Spleen (tissue), 11 donors: ENCODE results near the gene KIF1C. TPM values are rescaled to one million over a fixed set of nuclear protein-coding genes. Genes with fewer than 3 reads are reported as not detected.

ENCODE experiments used
- DNase-seq: peaks from one replicate; pipeline ENCODE4 v3.0.0-alpha.2; 2020
- H3K27ac ChIP-seq, 8 donors: fragments of 200-600 bp; sonication (generic) in 7 of 8; 1 replicate in 4 of 8; 2 replicates in 4 of 8; pipeline versions ENCODE4 v1.5.0 to v1.8.0; 2016 to 2021; ENCODE audit warnings: inconsistent platforms in 4 of 8, mild to moderate bottlenecking in 4 of 8, moderate library complexity in 1 of 8
- H3K27me3 ChIP-seq, 7 donors: fragments of 200-600 bp; sonication (generic) in 6 of 7; replicated peaks in 1 of 7; 1 replicate in 4 of 7; 2 replicates in 3 of 7; pipeline versions ENCODE4 v1.5.0 to v1.8.0; 2016 to 2021; ENCODE audit warnings: inconsistent platforms in 3 of 7, mild to moderate bottlenecking in 1 of 7
- H3K36me3 ChIP-seq, 6 donors: fragments of 200-600 bp; sonication (generic) in 5 of 6; 1 replicate in 4 of 6; 2 replicates in 2 of 6; pipeline versions ENCODE4 v1.5.0 to v1.8.0; 2016 to 2021; ENCODE audit warnings: inconsistent platforms in 2 of 6
- H3K4me1 ChIP-seq, 6 donors: fragments of 200-600 bp; sonication (generic) in 5 of 6; 1 replicate in 3 of 6; 2 replicates in 3 of 6; pipeline versions ENCODE4 v1.5.0 to v1.8.0; 2016 to 2021; ENCODE audit warnings: inconsistent platforms in 3 of 6
- H3K4me3 ChIP-seq, 8 donors: fragments of 200-600 bp; sonication (generic) in 7 of 8; 1 replicate in 4 of 8; 2 replicates in 4 of 8; pipeline versions ENCODE4 v1.5.0 to v1.8.0; 2016 to 2021; ENCODE audit warnings: inconsistent platforms in 4 of 8, mild to moderate bottlenecking in 4 of 8, moderate library complexity in 2 of 8
- H3K9me3 ChIP-seq, 8 donors: fragments of 200-600 bp; sonication (generic) in 7 of 8; 1 replicate in 4 of 8; 2 replicates in 4 of 8; pipeline versions ENCODE4 v1.5.0 to v1.8.0; 2016 to 2021; ENCODE audit warnings: inconsistent platforms in 4 of 8
- POLR2A ChIP-seq, 3 donors: fragments of 450-650 bp; IDR thresholded peaks; one replicate each; pipeline ENCODE4 v1.5.1; 2017; ENCODE audit warnings: antibody characterized with exemption in 3 of 3, mild to moderate bottlenecking in 1 of 3
- POLR2AphosphoS5 ChIP-seq, 3 donors: sonication (generic); formaldehyde crosslinking; IDR thresholded peaks; one replicate each; pipeline ENCODE4 v1.5.1; 2017; ENCODE audit warnings: antibody characterized with exemption in 3 of 3
- WGBS, 5 donors: extraction: QIAGEN DNeasy Blood & Tissue Kit in 3 of 5; methylation state at CpG; one replicate each; pipeline versions ENCODE4 v1.1.5 to v1.1.7; 2013 to 2018; 5-methylcytosine and 5-hydroxymethylcytosine counted together
- intact Hi-C: fragments of 100-400 bp; cut with DNase I; formaldehyde crosslinking; loops from one replicate; pipeline ENCODE4 v1.15.0; 2023; ENCODE audit warnings: low total_unique reads
- polyA plus RNA-seq, 3 donors: library from polyadenylated mRNA; stranded (reverse); fragments of 200-250 nt; gene quantifications; one replicate each; pipeline ENCODE4 v1.2.1, GENCODE V29; 2013
- total RNA-seq, 7 donors: library from RNA; depleted of rRNA in 3 of 7; stranded (reverse); fragments of >200 nt in 3 of 7; fragmentation: NEBNext Ultra II Directional in 4 of 7; extraction: Animal tissue kit (Norgen Biotek cat#: 25700) in 4 of 7; gene quantifications; one replicate each; pipeline versions ENCODE4 v1.1.0 to v1.2.1, GENCODE V29; 2016 to 2021
- TF ChIP-seq, protein P1 (sequence below), 11 experiments: fragments of 200-600 bp in 7 of 11; fragments of 450-650 bp in 4 of 11; sonication (generic) in 4 of 11; IDR thresholded peaks in 8 of 11; conservative IDR thresholded peaks in 3 of 11; 1 replicate in 7 of 11; 2 replicates in 4 of 11; pipeline versions ENCODE4 v1.4.0 to v1.8.0; 2016 to 2021; ENCODE audit warnings: antibody characterized with exemption in 11 of 11, inconsistent platforms in 4 of 11, mild to moderate bottlenecking in 1 of 11
- donor health status: healthy with polysubstance abuse.
- donor health status: DM: no; HTN: no; CAD: no; lungs with moderate emphysema.
- donor health status: DM: no; HTN: no; CAD: no.
- donor health status: Bipolar disorder and iron deficiency.
- donor health status: healthy.
- donor health status: DM: no; HTN: no; CAD: no.
- donor health status: DM: yes; HTN: yes; CAD: no.

The KIF1C gene
- total and polyA plus RNA-seq, 10 donors: 11.9 to 141 (median 64.8) TPM

DNA sequence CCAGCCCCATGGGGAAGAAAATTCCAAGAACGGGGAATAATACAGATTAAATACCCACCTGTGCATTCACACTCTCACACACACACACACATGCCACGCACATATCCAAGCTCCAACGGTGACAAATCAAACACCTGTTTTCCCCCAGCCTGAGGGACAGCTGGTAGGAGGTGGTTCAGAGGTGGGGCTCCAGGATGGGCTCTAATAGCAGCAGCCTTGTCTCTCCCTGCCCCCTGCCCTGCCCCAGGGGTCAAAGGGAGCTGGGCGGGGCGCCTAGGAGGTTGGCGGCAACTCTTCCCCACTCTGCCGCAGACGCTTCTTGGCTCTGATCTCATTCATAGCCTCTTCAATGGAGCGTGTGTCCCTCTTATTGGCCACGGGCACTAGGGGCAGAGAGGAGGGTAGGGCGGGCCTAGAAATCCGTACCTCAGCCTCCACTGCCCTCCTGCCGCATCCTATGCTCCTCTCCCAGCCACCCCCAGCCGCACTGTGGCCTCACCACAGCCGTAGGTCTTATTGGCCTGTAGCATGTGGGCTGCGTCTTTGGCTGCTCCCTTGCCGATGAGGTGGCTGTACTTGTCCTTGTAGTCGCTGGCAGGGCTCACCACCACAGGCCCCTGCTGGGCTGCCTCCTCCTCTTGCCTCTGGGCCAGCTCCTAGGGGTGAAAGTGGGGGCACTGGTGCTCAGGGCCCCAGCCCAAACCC, 38.3 kb upstream of the KIF1C start:
- Histone ChIP-seq H3K4me3 (no peak overlapping the region), H3K4me1 (peaks cover 0 to 6% (median 0%) of the 10 kb centered on the region in 6 donors), H3K27me3 (no peaks in the 10 kb centered on the region), H3K36me3 (peaks cover 6 to 59% (median 24%) of the 10 kb centered on the region in 6 donors), H3K27ac (no peak overlapping the region), H3K9me3 (no peaks in the 10 kb centered on the region)
- intact Hi-C loops: no loop called here
- TF ChIP-seq POLR2A (IDR thresholded peaks at IDR 0.05) (no peak), POLR2AphosphoS5 (IDR thresholded peaks at IDR 0.05) (peak in 1 of 3 donors; percentile 23)
- TF ChIP-seq, protein P1, sequence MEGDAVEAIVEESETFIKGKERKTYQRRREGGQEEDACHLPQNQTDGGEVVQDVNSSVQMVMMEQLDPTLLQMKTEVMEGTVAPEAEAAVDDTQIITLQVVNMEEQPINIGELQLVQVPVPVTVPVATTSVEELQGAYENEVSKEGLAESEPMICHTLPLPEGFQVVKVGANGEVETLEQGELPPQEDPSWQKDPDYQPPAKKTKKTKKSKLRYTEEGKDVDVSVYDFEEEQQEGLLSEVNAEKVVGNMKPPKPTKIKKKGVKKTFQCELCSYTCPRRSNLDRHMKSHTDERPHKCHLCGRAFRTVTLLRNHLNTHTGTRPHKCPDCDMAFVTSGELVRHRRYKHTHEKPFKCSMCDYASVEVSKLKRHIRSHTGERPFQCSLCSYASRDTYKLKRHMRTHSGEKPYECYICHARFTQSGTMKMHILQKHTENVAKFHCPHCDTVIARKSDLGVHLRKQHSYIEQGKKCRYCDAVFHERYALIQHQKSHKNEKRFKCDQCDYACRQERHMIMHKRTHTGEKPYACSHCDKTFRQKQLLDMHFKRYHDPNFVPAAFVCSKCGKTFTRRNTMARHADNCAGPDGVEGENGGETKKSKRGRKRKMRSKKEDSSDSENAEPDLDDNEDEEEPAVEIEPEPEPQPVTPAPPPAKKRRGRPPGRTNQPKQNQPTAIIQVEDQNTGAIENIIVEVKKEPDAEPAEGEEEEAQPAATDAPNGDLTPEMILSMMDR (IDR thresholded peaks at IDR 0.05 in 8 of 11, conservative IDR thresholded peaks at IDR 0.05 in 3 of 11): no peak
- 89 to 95% (median 92%) methylated on average over 17 to 18 of the region's 18 CpGs for WGBS, 5 donors
- no peak for DNase-seq

DNA sequence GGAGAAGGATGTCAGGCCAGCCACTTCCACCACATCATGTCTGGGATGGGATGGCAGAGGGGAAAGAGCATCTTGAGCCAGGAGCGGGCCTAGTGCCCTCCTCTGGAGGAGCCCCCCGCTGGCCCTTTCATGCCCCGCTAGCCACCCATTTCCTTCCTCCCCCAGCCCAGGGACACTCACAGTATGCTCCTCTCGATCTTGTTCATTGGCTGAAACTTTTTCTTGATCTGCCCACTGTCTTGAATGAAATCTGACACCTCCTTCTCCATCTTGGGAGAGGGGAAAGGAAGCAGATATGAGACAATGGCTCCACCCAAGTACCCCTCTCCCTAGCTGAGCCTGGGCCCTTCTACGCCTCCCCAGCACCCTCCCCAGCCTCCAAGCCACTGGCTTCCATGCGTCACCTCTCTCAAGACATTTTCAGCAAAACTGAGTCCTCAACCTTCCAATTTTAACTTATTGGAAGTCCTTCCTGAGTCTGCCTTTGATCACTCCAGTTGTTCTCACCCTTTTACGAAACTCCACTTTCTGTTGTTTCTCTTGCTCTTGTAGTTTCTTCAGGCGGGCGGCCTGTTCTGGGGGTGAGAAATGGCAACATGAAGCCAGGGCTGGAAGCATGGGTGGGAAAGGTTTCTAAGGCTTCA, 37.3 kb upstream of the KIF1C start:
- H3K9me3 ChIP-seq: no peaks in the 10 kb centered on the region
- intact Hi-C loops: no loop called here
- no peak for TF ChIP-seq POLR2AphosphoS5 (IDR thresholded peaks at IDR 0.05)
- TF ChIP-seq, protein P1 (IDR thresholded peaks at IDR 0.05 in 8 of 11, conservative IDR thresholded peaks at IDR 0.05 in 3 of 11): no peak
- TF ChIP-seq POLR2A (IDR thresholded peaks at IDR 0.05): no peak
- H3K4me1 ChIP-seq: peaks cover 0 to 16% (median 3%) of the 10 kb centered on the region in 6 donors
- no peak overlapping the region for H3K4me3 ChIP-seq
- no peak overlapping the region for H3K27ac ChIP-seq
- DNase-seq: no peak
- H3K27me3 ChIP-seq: no peaks in the 10 kb centered on the region
- 80 to 88% (median 85%) methylated on average over 9 of the region's 9 CpGs for WGBS, 5 donors
- H3K36me3 ChIP-seq: peaks cover 6 to 69% (median 25%) of the 10 kb centered on the region in 6 donors

DNA sequence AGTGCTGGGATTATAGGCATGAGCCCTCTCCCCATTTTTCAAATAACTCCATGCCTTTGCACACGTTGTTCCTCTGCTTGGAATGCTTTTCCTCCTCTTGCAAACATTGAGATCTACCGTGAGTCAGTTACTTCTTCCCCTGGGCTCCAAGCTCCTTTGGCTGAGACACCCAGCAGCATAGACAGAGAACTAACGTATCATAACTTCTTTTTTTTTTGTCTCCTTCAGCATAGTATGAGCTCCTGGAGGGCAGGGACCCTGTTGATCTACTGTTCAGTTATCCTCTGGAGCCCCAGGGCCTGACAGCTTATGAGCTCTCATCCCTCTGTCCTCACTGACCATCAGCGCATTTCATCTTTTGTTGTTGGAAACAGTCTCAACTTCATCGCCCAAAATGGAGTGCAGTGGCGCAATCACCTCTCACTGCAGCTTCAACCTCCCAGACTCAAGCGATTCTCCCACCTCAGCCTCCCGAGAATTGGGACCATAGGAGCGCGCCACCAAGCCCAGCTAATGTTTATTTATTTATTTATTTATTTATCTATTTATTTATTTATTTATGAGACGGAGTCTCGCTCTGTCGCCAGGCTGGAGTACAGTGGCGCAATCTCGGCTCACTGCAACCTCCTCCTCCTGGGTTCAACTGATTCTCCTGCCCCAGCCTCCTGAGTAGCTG, 32.3 kb upstream of the KIF1C start:
- DNase-seq: no peak
- peaks cover 15 to 58% (median 35%) of the 10 kb centered on the region in 6 donors for H3K4me1 ChIP-seq
- whole genome bisulfite sequencing, 5 donors: 92 to 97% (median 94%) methylated on average over 15 of the region's 15 CpGs
- TF ChIP-seq POLR2AphosphoS5 (IDR thresholded peaks at IDR 0.05) (no peak), POLR2A (IDR thresholded peaks at IDR 0.05) (no peak)
- TF ChIP-seq, protein P1 (IDR thresholded peaks at IDR 0.05 in 8 of 11, conservative IDR thresholded peaks at IDR 0.05 in 3 of 11): no peak
- peak overlapping the region in 6 of 8 donors; percentile 93 to 95 (median 94) for H3K27ac ChIP-seq
- H3K9me3 ChIP-seq: no peaks in the 10 kb centered on the region
- peak overlapping the region in 2 of 8 donors; percentile 75 to 87 for H3K4me3 ChIP-seq
- intact Hi-C loops: no loop called here
- peaks cover 0 to 57% (median 20%) of the 10 kb centered on the region in 6 donors for H3K36me3 ChIP-seq
- no peaks in the 10 kb centered on the region for H3K27me3 ChIP-seq
